Cardiac fibroblast (primary cell): ENCODE measurements around the gene SMOC2.

Experiments
- DNase-seq, 2 donors: peaks; one replicate each; pipeline versions ENCODE4 v3.0.0 to v3.0.0-alpha.2; 2010; ENCODE audit warnings: low read depth in 2 of 2
- H3K4me3 ChIP-seq, 2 donors: replicated peaks in 1 of 2; 1 replicate in 1 of 2; 2 replicates in 1 of 2; pipeline ENCODE4 v1.5.1; 2011; ENCODE audit warnings: low read depth in 2 of 2, low read length in 2 of 2, mild to moderate bottlenecking in 2 of 2, moderate library complexity in 1 of 2
- TF ChIP-seq, protein P1 (sequence below): IDR thresholded peaks from one replicate; pipeline ENCODE4 v1.5.1; 2011; ENCODE audit warnings: low read depth, mild to moderate bottlenecking, low read length, inconsistent platforms

Gene SMOC2

GRCh38 chr6:168525114-168525513, 84.1 kb downstream of the SMOC2 start:
- no peak overlapping the region for H3K4me3 ChIP-seq
- DNase-seq, result no peak
- TF ChIP-seq, protein P1, sequence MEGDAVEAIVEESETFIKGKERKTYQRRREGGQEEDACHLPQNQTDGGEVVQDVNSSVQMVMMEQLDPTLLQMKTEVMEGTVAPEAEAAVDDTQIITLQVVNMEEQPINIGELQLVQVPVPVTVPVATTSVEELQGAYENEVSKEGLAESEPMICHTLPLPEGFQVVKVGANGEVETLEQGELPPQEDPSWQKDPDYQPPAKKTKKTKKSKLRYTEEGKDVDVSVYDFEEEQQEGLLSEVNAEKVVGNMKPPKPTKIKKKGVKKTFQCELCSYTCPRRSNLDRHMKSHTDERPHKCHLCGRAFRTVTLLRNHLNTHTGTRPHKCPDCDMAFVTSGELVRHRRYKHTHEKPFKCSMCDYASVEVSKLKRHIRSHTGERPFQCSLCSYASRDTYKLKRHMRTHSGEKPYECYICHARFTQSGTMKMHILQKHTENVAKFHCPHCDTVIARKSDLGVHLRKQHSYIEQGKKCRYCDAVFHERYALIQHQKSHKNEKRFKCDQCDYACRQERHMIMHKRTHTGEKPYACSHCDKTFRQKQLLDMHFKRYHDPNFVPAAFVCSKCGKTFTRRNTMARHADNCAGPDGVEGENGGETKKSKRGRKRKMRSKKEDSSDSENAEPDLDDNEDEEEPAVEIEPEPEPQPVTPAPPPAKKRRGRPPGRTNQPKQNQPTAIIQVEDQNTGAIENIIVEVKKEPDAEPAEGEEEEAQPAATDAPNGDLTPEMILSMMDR, result no peak

DNA sequence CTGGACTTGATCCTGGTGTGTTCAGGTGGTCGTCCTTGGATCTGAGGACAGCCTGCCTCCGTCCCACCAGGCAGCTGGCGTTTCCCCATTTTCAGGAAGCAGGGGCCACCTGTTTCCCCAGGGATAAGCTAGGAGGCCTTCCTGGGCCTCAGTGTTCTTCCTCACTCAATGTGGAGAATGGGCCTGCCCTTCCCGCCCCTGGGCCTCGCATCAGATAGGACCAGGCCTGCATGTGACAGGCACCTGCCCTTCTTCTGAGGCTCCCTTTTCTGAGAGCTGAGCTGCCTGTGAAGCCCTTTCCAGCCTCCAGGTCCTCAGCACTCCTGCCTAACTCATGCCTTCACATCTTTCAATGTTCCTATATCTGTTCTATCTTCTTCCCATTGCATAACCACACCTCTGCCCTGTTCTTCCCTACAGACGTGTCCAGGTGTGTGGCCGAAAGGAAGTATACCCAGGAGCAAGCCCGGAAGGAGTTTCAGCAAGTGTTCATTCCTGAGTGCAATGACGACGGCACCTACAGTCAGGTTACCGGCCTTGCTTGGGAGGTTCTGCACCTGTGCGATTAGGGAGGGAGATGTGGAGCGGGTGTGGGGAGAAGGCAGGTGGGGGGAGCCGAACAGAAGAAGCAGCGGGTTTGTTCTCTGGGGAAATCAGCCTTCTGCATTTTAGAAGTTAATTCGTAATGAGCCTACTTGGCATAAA, 85.1 kb downstream of the SMOC2 start:
- TF ChIP-seq, protein P1, result no peak
- no peak for DNase-seq
- no peak overlapping the region for H3K4me3 ChIP-seq

DNA sequence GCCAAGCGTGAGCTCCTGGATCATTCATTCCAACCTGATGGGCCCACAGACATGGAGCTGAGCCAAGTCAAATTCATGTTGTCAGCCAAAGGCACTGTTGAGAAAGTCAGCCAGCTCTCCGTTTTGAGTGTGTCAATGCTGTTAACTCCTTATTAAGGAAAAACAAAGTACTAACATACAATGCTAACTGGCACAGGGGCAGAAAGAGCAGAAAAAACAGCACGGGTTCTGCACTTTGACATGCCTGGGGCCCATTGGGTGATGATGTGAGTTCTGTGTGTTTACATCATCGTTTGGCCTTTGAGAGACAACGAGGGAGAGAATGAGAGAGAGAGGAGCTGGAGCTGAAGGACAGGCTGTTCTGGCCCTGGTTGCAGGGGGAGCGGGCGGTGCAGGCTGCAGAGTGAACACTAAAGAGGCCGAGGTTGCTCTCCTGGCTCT, 85.9 kb downstream of the SMOC2 start:
- no peak overlapping the region for H3K4me3 ChIP-seq

GRCh38 chr6:168527451-168528210, 86.6 kb downstream of the SMOC2 start:
- peak; percentile 68 to 97 for DNase-seq
- TF ChIP-seq, protein P1, result no peak
- no peak overlapping the region for H3K4me3 ChIP-seq

More for the DNA sequence above, 85.9 kb downstream of the SMOC2 start:
- DNase-seq, result peak; percentile 76 to 80
- TF ChIP-seq, protein P1, result no peak

- DNase-seq, result peak in 1 of 2 donors; percentile 77
- no peak overlapping the region for H3K4me3 ChIP-seq
- TF ChIP-seq, protein P1, result no peak
Measured at GRCh38 chr6:168528474-168529095, 87.6 kb downstream of the SMOC2 start.

- TF ChIP-seq, protein P1, result no peak
- no peak overlapping the region for H3K4me3 ChIP-seq
- no peak for DNase-seq
Measured at GRCh38 chr6:168529214-168529613, 88.2 kb downstream of the SMOC2 start.
